ENCODE measurements around the gene EYA2.

Gene EYA2

GRCh38 chr20:47141941-47142773 lies 247.5 kb downstream of the EYA2 start:
- no peak for DNase-seq (ENCODE audit: low spot score)

GRCh38 chr20:47142774-47143170 lies 248.1 kb downstream of the EYA2 start:
- no peak for DNase-seq (ENCODE audit: low spot score)

- no peak for DNase-seq (ENCODE audit: low spot score)
These were observed 249.0 kb downstream of the EYA2 start for GRCh38 chr20:47143657-47144056.

- no peak for DNase-seq (ENCODE audit: low spot score)
These were observed 249.8 kb downstream of the EYA2 start for GRCh38 chr20:47144463-47144862.

- peak; percentile 67 for DNase-seq (ENCODE audit: low spot score)
These were observed 252.0 kb downstream of the EYA2 start for GRCh38 chr20:47146686-47147085.

- DNase-seq (ENCODE audit: low spot score), result no peak
These were observed 253.4 kb downstream of the EYA2 start for GRCh38 chr20:47148059-47148458.

- DNase-seq (ENCODE audit: low spot score), result no peak
These were observed 255.3 kb downstream of the EYA2 start for GRCh38 chr20:47149939-47150338.

GRCh38 chr20:47150403-47151152 lies 255.9 kb downstream of the EYA2 start:
- peak; percentile 74 for DNase-seq (ENCODE audit: low spot score)

- no peak for DNase-seq (ENCODE audit: low spot score)
These were observed 257.4 kb downstream of the EYA2 start for GRCh38 chr20:47152068-47152467.

GRCh38 chr20:47154089-47154488 lies 259.4 kb downstream of the EYA2 start:
- no peak for DNase-seq (ENCODE audit: low spot score)

GRCh38 chr20:47156301-47157137 lies 261.9 kb downstream of the EYA2 start:
- no peak for DNase-seq (ENCODE audit: low spot score)

GRCh38 chr20:47159166-47159565 lies 264.5 kb downstream of the EYA2 start:
- no peak for DNase-seq (ENCODE audit: low spot score)

GRCh38 chr20:47160240-47160639 lies 265.6 kb downstream of the EYA2 start:
- DNase-seq (ENCODE audit: low spot score), result no peak

- no peak for DNase-seq (ENCODE audit: low spot score)
These were observed 266.3 kb downstream of the EYA2 start for GRCh38 chr20:47160992-47161391.

GRCh38 chr20:47161411-47161810 lies 266.8 kb downstream of the EYA2 start:
- no peak for DNase-seq (ENCODE audit: low spot score)

- no peak for DNase-seq (ENCODE audit: low spot score)
These were observed 269.5 kb downstream of the EYA2 start for GRCh38 chr20:47164140-47164539.

- no peak for DNase-seq (ENCODE audit: low spot score)
These were observed 270.8 kb downstream of the EYA2 start for GRCh38 chr20:47165376-47165865.

- no peak for DNase-seq (ENCODE audit: low spot score)
These were observed 273.2 kb downstream of the EYA2 start for GRCh38 chr20:47167846-47168245.

- DNase-seq (ENCODE audit: low spot score), result no peak
These were observed 277.9 kb downstream of the EYA2 start for GRCh38 chr20:47172579-47172978.

- no peak for DNase-seq (ENCODE audit: low spot score)
These were observed 279.1 kb downstream of the EYA2 start for GRCh38 chr20:47173596-47174216.

GRCh38 chr20:47174456-47175243 lies 280.0 kb downstream of the EYA2 start:
- DNase-seq (ENCODE audit: low spot score), result no peak

Data from AG08395 (cell line).